NCI-H2171 treated with DMSO at 0.1 percent for 48 hours (cell line): Measurements from ENCODE around the gene HID1.

Experiments
- DNase-seq: peaks from one replicate; lab custom pipeline; 2025; lab: John Stamatoyannopoulos, UW

The HID1 gene

GRCh38 chr17:75001915-75002843 is 29.6 kb upstream of the HID1 start:
- DNase-seq = no peak

- no peak for DNase-seq
Observed at GRCh38 chr17:74999523-74999922, 27.0 kb upstream of the HID1 start.

- no peak for DNase-seq
Observed at GRCh38 chr17:74998783-74999182, 26.2 kb upstream of the HID1 start.

GRCh38 chr17:74995847-74996246 is 23.3 kb upstream of the HID1 start:
- DNase-seq = no peak

- no peak for DNase-seq
Observed at GRCh38 chr17:74994440-74994839, 21.9 kb upstream of the HID1 start.

- DNase-seq = no peak
Observed at GRCh38 chr17:74992223-74992622, 19.7 kb upstream of the HID1 start.

GRCh38 chr17:74990581-74991105 is 18.1 kb upstream of the HID1 start:
- no peak for DNase-seq

- peak; percentile 45 for DNase-seq
Observed at GRCh38 chr17:74987909-74988711, 15.6 kb upstream of the HID1 start.

GRCh38 chr17:74987418-74987908 is 14.9 kb upstream of the HID1 start, which contains the start of gene CDR2L:
Gene CDR2L, plus strand, starts transcription at chr17:74987632. Its CDS starts 412 bp downstream, at chr17:74988044.
- peak; percentile 91 for DNase-seq

- DNase-seq = no peak
Observed at GRCh38 chr17:74986206-74986576, 13.6 kb upstream of the HID1 start.

GRCh38 chr17:74982663-74983313 is 10.2 kb upstream of the HID1 start:
- DNase-seq = peak; percentile 25

- peak; percentile 84 for DNase-seq
Observed at GRCh38 chr17:74981979-74982662, 9.6 kb upstream of the HID1 start.

- no peak for DNase-seq
Observed at GRCh38 chr17:74981318-74981978, 8.9 kb upstream of the HID1 start.

- no peak for DNase-seq
Observed at GRCh38 chr17:74979408-74980146, 7.0 kb upstream of the HID1 start.

- no peak for DNase-seq
Observed at GRCh38 chr17:74978240-74978639, 5.7 kb upstream of the HID1 start.

GRCh38 chr17:74977802-74978201 is 5.2 kb upstream of the HID1 start:
- no peak for DNase-seq

GRCh38 chr17:74975943-74976342 is 3.4 kb upstream of the HID1 start:
- no peak for DNase-seq

- no peak for DNase-seq
Observed at GRCh38 chr17:74972973-74973328, 392 bp upstream of the HID1 start.

- peak; percentile 32 for DNase-seq
Observed at GRCh38 chr17:74971842-74972106, 785 bp downstream of the HID1 start.

GRCh38 chr17:74971069-74971841 is 1.3 kb downstream of the HID1 start:
- DNase-seq = no peak
